GM19351 (cell line): ENCODE data around the gene PRRC2C.
"Not testable (repeated sequence)": the region's sequence is repeated elsewhere in the genome, so short reads cannot be mapped to it uniquely, and the experiment has no call there.

Experiments used
- ATAC-seq: cut with Tn5 transposase; IDR thresholded peaks from one replicate; pipeline ENCODE4 v1.9.1; 2021; ENCODE audit warnings: mild to moderate bottlenecking, moderate library complexity; ENCODE audit not compliant: unreplicated experiment

Gene PRRC2C

GRCh38 chr1:171485375-171486047 is at the start of gene PRRC2C:
Gene PRRC2C (plus strand): TSS chr1:171485530. CDS start chr1:171512089, 26,559 bp downstream.
- ATAC-seq: peak; percentile 93

GRCh38 chr1:171438441-171438840 is 46.9 kb upstream of the PRRC2C start:
- no peak for ATAC-seq

- ATAC-seq: not testable (repeated sequence)
Measured at GRCh38 chr1:171440201-171440600, 45.1 kb upstream of the PRRC2C start.

- not testable (repeated sequence) for ATAC-seq
Measured at GRCh38 chr1:171441278-171441895, 43.9 kb upstream of the PRRC2C start.

GRCh38 chr1:171446386-171446785 is 38.9 kb upstream of the PRRC2C start:
- no peak for ATAC-seq

- no peak for ATAC-seq
Measured at GRCh38 chr1:171455967-171456366, 29.4 kb upstream of the PRRC2C start.

- ATAC-seq: no peak
Measured at GRCh38 chr1:171457412-171457811, 27.9 kb upstream of the PRRC2C start.

- ATAC-seq: no peak
Measured at GRCh38 chr1:171460018-171460620, 25.2 kb upstream of the PRRC2C start.

GRCh38 chr1:171467626-171468025 is 17.7 kb upstream of the PRRC2C start:
- ATAC-seq: no peak

- ATAC-seq: peak; percentile 90
Measured at GRCh38 chr1:171468120-171468750, 17.1 kb upstream of the PRRC2C start.

- ATAC-seq: no peak
Measured at GRCh38 chr1:171470726-171471125, 14.6 kb upstream of the PRRC2C start.

- no peak for ATAC-seq
Measured at GRCh38 chr1:171472183-171472647, 13.1 kb upstream of the PRRC2C start.

GRCh38 chr1:171476829-171477228 is 8.5 kb upstream of the PRRC2C start:
- ATAC-seq: no peak

- no peak for ATAC-seq
Measured at GRCh38 chr1:171477804-171478203, 7.5 kb upstream of the PRRC2C start.

- no peak for ATAC-seq
Measured at GRCh38 chr1:171480035-171480434, 5.3 kb upstream of the PRRC2C start.

- ATAC-seq: peak; percentile 57
Measured at GRCh38 chr1:171484760-171485374, 463 bp upstream of the PRRC2C start.

GRCh38 chr1:171486048-171486519 is 754 bp downstream of the PRRC2C start:
- ATAC-seq: peak; percentile 33

- ATAC-seq: no peak
Measured at GRCh38 chr1:171487038-171487437, 1.7 kb downstream of the PRRC2C start.

- ATAC-seq: no peak
Measured at GRCh38 chr1:171488190-171488929, 3.0 kb downstream of the PRRC2C start.

- ATAC-seq: no peak
Measured at GRCh38 chr1:171494076-171494475, 8.7 kb downstream of the PRRC2C start.
